Stomach (tissue), 9 donors: ENCODE results near the gene DLGAP1. TPM values are rescaled to one million over a fixed set of nuclear protein-coding genes. Genes with fewer than 3 reads are reported as not detected.
"Not testable (repeated sequence)": the region's sequence is repeated elsewhere in the genome, so short reads cannot be mapped to it uniquely, and the experiment has no call there.

Source experiments
- DNase-seq, 2 donors: peaks; one replicate each; pipeline versions ENCODE4 v3.0.0 to v3.0.0-alpha.2; 2013 to 2019
- H3K27ac ChIP-seq, 5 donors: fragments of 200-600 bp in 4 of 5; sonication (generic) in 4 of 5; one replicate each; pipeline ENCODE4 v1.5.1; 2013 to 2019; ENCODE audit warnings: mild to moderate bottlenecking in 1 of 5, moderate library complexity in 1 of 5
- H3K27me3 ChIP-seq, 3 donors: fragments of 200-600 bp; sonication (generic); one replicate each; pipeline ENCODE4 v1.5.1; 2017 to 2019; ENCODE audit warnings: mixed run types in 1 of 3
- H3K36me3 ChIP-seq, 4 donors: fragments of 200-600 bp; sonication (generic); 1 replicate in 3 of 4; 2 replicates in 1 of 4; pipeline ENCODE4 v1.5.1; 2016 to 2019
- H3K4me1 ChIP-seq, 4 donors: fragments of 200-600 bp; sonication (generic); one replicate each; pipeline ENCODE4 v1.5.1; 2016 to 2019
- H3K4me3 ChIP-seq, 4 donors: fragments of 200-600 bp; sonication (generic) in 3 of 4; one replicate each; pipeline ENCODE4 v1.5.1; 2016 to 2019; ENCODE audit warnings: mild to moderate bottlenecking in 1 of 4
- H3K9me3 ChIP-seq, 4 donors: fragments of 200-600 bp; sonication (generic); one replicate each; pipeline ENCODE4 v1.5.1; 2016 to 2019
- CTCF ChIP-seq, 7 experiments: fragments of 450-650 bp in 4 of 7; fragments of 200-600 bp in 3 of 7; sonication (generic) in 3 of 7; IDR thresholded peaks; one replicate each; pipeline ENCODE4 v1.5.1; 2016 to 2019; ENCODE audit warnings: antibody characterized with exemption in 7 of 7, control low read depth in 2 of 7, mild to moderate bottlenecking in 1 of 7
- EP300 ChIP-seq: sonication (generic); formaldehyde crosslinking; IDR thresholded peaks from one replicate; pipeline ENCODE4 v1.6.1; 2017; ENCODE audit warnings: antibody characterized with exemption
- POLR2A ChIP-seq, 4 donors: fragments of 450-650 bp; IDR thresholded peaks; one replicate each; pipeline ENCODE4 v1.6.1; 2016; ENCODE audit warnings: antibody characterized with exemption in 4 of 4, control low read depth in 2 of 4, mild to moderate bottlenecking in 1 of 4, moderate library complexity in 1 of 4
- POLR2AphosphoS5 ChIP-seq, 3 donors: sonication (generic); formaldehyde crosslinking; IDR thresholded peaks; one replicate each; pipeline ENCODE4 v1.6.1; 2016; ENCODE audit warnings: antibody characterized with exemption in 3 of 3
- WGBS, 5 donors: extraction: QIAGEN DNeasy Blood & Tissue Kit in 3 of 5; methylation state at CpG; one replicate each; pipeline versions ENCODE4 v1.1.5 to v1.1.7; 2013 to 2018; 5-methylcytosine and 5-hydroxymethylcytosine counted together
- intact Hi-C: fragments of 100-400 bp; cut with DNase I; formaldehyde crosslinking; loops from one replicate; pipeline ENCODE4 v1.15.1; 2023; ENCODE audit warnings: low total_unique reads
- polyA plus RNA-seq, 3 donors: library from polyadenylated mRNA; stranded (reverse); fragments of 200-250 nt; gene quantifications; one replicate each; pipeline ENCODE4 v1.2.3, GENCODE V29; 2013
- total RNA-seq, 5 donors: library from RNA; depleted of rRNA; stranded (reverse); fragments of >200 nt; gene quantifications; one replicate each; pipeline versions ENCODE4 v1.1.0 to v1.2.3, GENCODE V29; 2014 to 2016
- donor health status: healthy with polysubstance abuse.
- donor health status: Bipolar disorder and iron deficiency.
- donor health status: healthy.

DLGAP1 gene
- total and polyA plus RNA-seq, 8 donors: 0.06 to 7.0 (median 1.3) TPM; not detected in 1

- TF ChIP-seq POLR2A (IDR thresholded peaks at IDR 0.05) (no peak), CTCF (IDR thresholded peaks at IDR 0.05) (no peak), EP300 (no peak), POLR2AphosphoS5 (IDR thresholded peaks at IDR 0.05) (no peak)
- DNase-seq: no peak
- Histone ChIP-seq H3K4me3 (no peak overlapping the region), H3K27ac (no peak overlapping the region), H3K9me3 (peaks cover 0 to 7% (median 0%) of the 10 kb centered on the region in 4 donors), H3K27me3 (no peaks in the 10 kb centered on the region), H3K36me3 (no peaks in the 10 kb centered on the region), H3K4me1 (no peaks in the 10 kb centered on the region)
- WGBS, 5 donors: 82 to 92% (median 88%) methylated on average over 1 of the region's 1 CpG
- intact Hi-C loops: no loop called here
Observed at GRCh38 chr18:4026542-4026941, 428.6 kb downstream of the DLGAP1 start.

- no peaks in the 10 kb centered on the region for H3K4me1 ChIP-seq
- H3K9me3 ChIP-seq: peaks cover 0 to 7% (median 0%) of the 10 kb centered on the region in 4 donors
- no peak for DNase-seq
- intact Hi-C loops: no loop called here
- WGBS, 5 donors: 74 to 83% (median 75%) methylated on average over 2 of the region's 2 CpGs
- TF ChIP-seq CTCF (IDR thresholded peaks at IDR 0.05) (no peak), POLR2A (IDR thresholded peaks at IDR 0.05) (no peak), EP300 (no peak), POLR2AphosphoS5 (IDR thresholded peaks at IDR 0.05) (no peak)
- H3K27me3 ChIP-seq: no peaks in the 10 kb centered on the region
- H3K27ac ChIP-seq: no peak overlapping the region
- no peaks in the 10 kb centered on the region for H3K36me3 ChIP-seq
- no peak overlapping the region for H3K4me3 ChIP-seq
Observed at GRCh38 chr18:4024702-4025101, 430.4 kb downstream of the DLGAP1 start.

GRCh38 chr18:4022749-4023148 is 432.4 kb downstream of the DLGAP1 start:
- DNase-seq, H3K4me1 ChIP-seq, H3K4me3 ChIP-seq, H3K36me3 ChIP-seq, H3K9me3 ChIP-seq, H3K27me3 ChIP-seq, H3K27ac ChIP-seq, intact Hi-C loops: not testable (repeated sequence)
- WGBS, 5 donors: 39 to 93% (median 77%) methylated on average over 1 of the region's 1 CpG

GRCh38 chr18:4020026-4020425 is 435.1 kb downstream of the DLGAP1 start:
- Histone ChIP-seq H3K27me3 (no peaks in the 10 kb centered on the region), H3K4me1 (peaks cover 0 to 5% (median 0%) of the 10 kb centered on the region in 4 donors), H3K9me3 (peaks cover 0 to 7% (median 0%) of the 10 kb centered on the region in 4 donors), H3K36me3 (no peaks in the 10 kb centered on the region), H3K27ac (no peak overlapping the region), H3K4me3 (no peak overlapping the region)
- WGBS, 5 donors: 72 to 82% (median 78%) methylated on average over 5 of the region's 5 CpGs
- TF ChIP-seq POLR2AphosphoS5 (IDR thresholded peaks at IDR 0.05): no peak
- TF ChIP-seq CTCF (IDR thresholded peaks at IDR 0.05): no peak
- TF ChIP-seq EP300: no peak
- TF ChIP-seq POLR2A (IDR thresholded peaks at IDR 0.05): no peak
- no peak for DNase-seq
- intact Hi-C loops: no loop called here

- WGBS, 5 donors: 13 to 34% (median 19%) methylated on average over 3 of the region's 3 CpGs
- Histone ChIP-seq H3K36me3 (no peaks in the 10 kb centered on the region), H3K4me1 (peaks cover 0 to 5% (median 0%) of the 10 kb centered on the region in 4 donors), H3K27ac (no peak overlapping the region), H3K27me3 (no peaks in the 10 kb centered on the region), H3K9me3 (no peaks in the 10 kb centered on the region), H3K4me3 (no peak overlapping the region)
- DNase-seq: peak in 1 of 2 donors; percentile 57
- intact Hi-C loops: no loop called here
- TF ChIP-seq CTCF (IDR thresholded peaks at IDR 0.05): peak in 1 of 7 experiments; percentile 8
- TF ChIP-seq POLR2AphosphoS5 (IDR thresholded peaks at IDR 0.05): peak in 1 of 3 donors; percentile 28
- TF ChIP-seq POLR2A (IDR thresholded peaks at IDR 0.05): no peak
Observed at GRCh38 chr18:4017480-4017879, 437.6 kb downstream of the DLGAP1 start.
